GM19025 (cell line): ENCODE data around the gene TP53TG5.
A peak's percentile ranks its signal among the peaks of the same experiment; 100 is the strongest.
"Not testable (repeated sequence)": the region's sequence is repeated elsewhere in the genome, so short reads cannot be mapped to it uniquely, and the experiment has no call there.

Experiments used
- ATAC-seq: cut with Tn5 transposase; IDR thresholded peaks from one replicate; pipeline ENCODE4 v1.9.1; 2021; ENCODE audit warnings: mild to moderate bottlenecking, low read depth, moderate library complexity; ENCODE audit not compliant: unreplicated experiment

Gene TP53TG5

GRCh38 chr20:45368221-45368980, 9.7 kb downstream of the TP53TG5 start:
- peak; percentile 79 for ATAC-seq

- no peak for ATAC-seq
These were observed 11.0 kb downstream of the TP53TG5 start for GRCh38 chr20:45367126-45367525.

GRCh38 chr20:45366631-45367030, 11.5 kb downstream of the TP53TG5 start:
- ATAC-seq, result no peak

GRCh38 chr20:45366192-45366591, 11.9 kb downstream of the TP53TG5 start:
- no peak for ATAC-seq

- no peak for ATAC-seq
These were observed 12.6 kb downstream of the TP53TG5 start for GRCh38 chr20:45365444-45365970.

- no peak for ATAC-seq
These were observed 14.3 kb downstream of the TP53TG5 start for GRCh38 chr20:45363611-45364492.

- peak; percentile 79 for ATAC-seq
These were observed 15.1 kb downstream of the TP53TG5 start, which contains the start of gene SYS1 for GRCh38 chr20:45362804-45363610. SYS1 (plus strand) TSS chr20:45363156; CDS start chr20:45363532, 376 bp downstream.

GRCh38 chr20:45361793-45362192, 16.3 kb downstream of the TP53TG5 start:
- no peak for ATAC-seq

- no peak for ATAC-seq
These were observed 18.5 kb downstream of the TP53TG5 start for GRCh38 chr20:45359406-45360148.

GRCh38 chr20:45359069-45359405, 19.1 kb downstream of the TP53TG5 start:
- no peak for ATAC-seq

GRCh38 chr20:45358282-45359068, 19.6 kb downstream of the TP53TG5 start:
- ATAC-seq, result no peak

GRCh38 chr20:45355209-45356084, 22.7 kb downstream of the TP53TG5 start:
- no peak for ATAC-seq

GRCh38 chr20:45354423-45355208, 23.5 kb downstream of the TP53TG5 start:
- ATAC-seq, result no peak

GRCh38 chr20:45353746-45354145, 24.4 kb downstream of the TP53TG5 start:
- ATAC-seq, result no peak

- no peak for ATAC-seq
These were observed 25.4 kb downstream of the TP53TG5 start for GRCh38 chr20:45352729-45353128.

- not testable (repeated sequence) for ATAC-seq
These were observed 27.3 kb downstream of the TP53TG5 start for GRCh38 chr20:45350795-45351194.

- no peak for ATAC-seq
These were observed 27.9 kb downstream of the TP53TG5 start for GRCh38 chr20:45350217-45350616.
